GM12878 (cell line): ENCODE results near the gene SPTBN1. TPM values are rescaled to one million over a fixed set of nuclear protein-coding genes. Genes with fewer than 3 reads are reported as not detected.

Source experiments
- ATAC-seq: fragments of 200-7000 bp; cut with Tn5 transposase; 3 replicates; pipeline ENCODE4 v1.9.1; 2020; ENCODE audit warnings: mild to moderate bottlenecking, moderate library complexity
- BruUV-seq: library from RNA; stranded (reverse); fragments of 400-500 nt; replicated peaks from 2 replicates; lab custom pipeline; 2021; lab: Mats Ljungman, UMichigan
- CTCF ChIA-PET: fragments of 300-600 bp; sonication (Branson Sonifier 250); formaldehyde crosslinking; extraction: SDS; loops from one replicate; lab custom pipeline; 2021; ENCODE audit warnings: inconsistent platforms; lab: Yijun Ruan, JAX
- POLR2A ChIA-PET: fragments of 350-600 bp; formaldehyde crosslinking; extraction: SDS; loops from one replicate; lab custom pipeline; 2021; ENCODE audit warnings: inconsistent platforms; lab: Charles Lee
- RAD21 ChIA-PET: fragments of 300-600 bp; sonication (Branson Sonifier 250); formaldehyde crosslinking; loops from one replicate; lab custom pipeline; 2023; ENCODE audit warnings: antibody characterized with exemption; ENCODE audit not compliant: unreplicated experiment; lab: Charles Lee
- SMC1A ChIA-PET: fragments of 300-600 bp; sonication (Branson Sonifier 250); formaldehyde crosslinking; loops from one replicate; lab custom pipeline; 2023; ENCODE audit not compliant: unreplicated experiment, uncharacterized antibody; lab: Charles Lee
- DNase-seq: peaks from one replicate; pipeline ENCODE4 v3.0.0-alpha.2; 2011; ENCODE audit warnings: low read depth, low spot score
- FAIRE-seq: peaks from 3 replicates; lab custom pipeline; 2011; peaks lifted over from hg19 to GRCh38; lab: Jason Lieb, UNC
- H2AFZ ChIP-seq: 2 replicates; pipeline ENCODE4 v1.6.0; 2011; ENCODE audit warnings: low read depth, low read length, control low read depth; ENCODE audit not compliant: control insufficient read depth
- H3K27ac ChIP-seq: 2 replicates; pipeline ENCODE4 v1.5.1; 2011; ENCODE audit warnings: control low read depth; ENCODE audit not compliant: control insufficient read depth, insufficient read depth
- H3K27me3 ChIP-seq, 2 experiments: replicated peaks in 1 of 2; 2 replicates each; pipeline versions ENCODE4 v1.6.0 to v1.6.1; 2011; ENCODE audit warnings: low read length in 1 of 2; ENCODE audit not compliant: control insufficient read depth in 2 of 2, insufficient read depth in 2 of 2
- H3K36me3 ChIP-seq, 2 experiments: 2 replicates each; pipeline ENCODE4 v1.5.1; 2011; ENCODE audit warnings: low read length in 1 of 2; ENCODE audit not compliant: control insufficient read depth in 2 of 2, insufficient read depth in 2 of 2
- H3K4me1 ChIP-seq: 2 replicates; pipeline ENCODE4 v1.6.1; 2011; ENCODE audit warnings: mild to moderate bottlenecking, low read length, moderate library complexity, mixed read lengths; ENCODE audit not compliant: control insufficient read depth, insufficient read depth
- H3K4me2 ChIP-seq: 2 replicates; pipeline ENCODE4 v1.6.0; 2011; ENCODE audit warnings: control low read depth; ENCODE audit not compliant: control insufficient read depth, insufficient read depth
- H3K4me3 ChIP-seq: fragments of 200-600 bp; sonication (generic); 2 replicates; pipeline ENCODE4 v1.5.1; 2016
- H3K79me2 ChIP-seq: 2 replicates; pipeline ENCODE4 v1.6.0; 2011; ENCODE audit warnings: low read length; ENCODE audit not compliant: control insufficient read depth, insufficient read depth
- H3K9ac ChIP-seq: 2 replicates; pipeline ENCODE4 v1.8.0; 2011; ENCODE audit warnings: low read length, control low read depth, mixed read lengths; ENCODE audit not compliant: control insufficient read depth, insufficient read depth
- H3K9me3 ChIP-seq: replicated peaks from 3 replicates; pipeline ENCODE4 v1.5.1; 2011; ENCODE audit warnings: mild to moderate bottlenecking, low read length; ENCODE audit not compliant: control insufficient read depth, insufficient read depth
- H4K20me1 ChIP-seq: 2 replicates; pipeline ENCODE4 v1.6.0; 2011; ENCODE audit not compliant: control insufficient read depth, insufficient read depth
- CBFB ChIP-seq: IDR thresholded peaks from 2 replicates; pipeline ENCODE4 v1.6.1; 2016; ENCODE audit warnings: antibody characterized with exemption, low read depth
- CBX3 ChIP-seq: fragments of 200-600 bp; sonication (generic); IDR thresholded peaks from 2 replicates; pipeline ENCODE4 v1.6.1; 2016; ENCODE audit warnings: low read depth, borderline replicate concordance
- GABPA ChIP-seq: IDR thresholded peaks from 2 replicates; pipeline ENCODE4 v1.6.1; 2014; ENCODE audit warnings: antibody characterized with exemption, low read depth, mild to moderate bottlenecking, inconsistent platforms
- IKZF2 ChIP-seq, 2 experiments: fragments of 450-650 bp; IDR thresholded peaks; 2 replicates each; pipeline ENCODE4 v1.6.1; 2017; ENCODE audit warnings: mild to moderate bottlenecking in 2 of 2, moderate library complexity in 2 of 2
- IRF3 ChIP-seq: fragments of 450-650 bp; IDR thresholded peaks from 2 replicates; pipeline ENCODE4 v1.6.1; 2014; ENCODE audit warnings: mild to moderate bottlenecking
- SREBF1 ChIP-seq: IDR thresholded peaks from 2 replicates; pipeline ENCODE4 v1.6.1; 2012; ENCODE audit warnings: mild to moderate bottlenecking, low read length
- ZBTB40 ChIP-seq: fragments of 450-650 bp; IDR thresholded peaks from 2 replicates; pipeline ENCODE4 v1.6.1; 2016; ENCODE audit warnings: mild to moderate bottlenecking, moderate library complexity, borderline replicate concordance
- WGBS: methylation state at CpG from one replicate; pipeline ENCODE4 v1.1.6; 2016; ENCODE audit warnings: low lambda C conversion rate; ENCODE audit not compliant: insufficient replicate concordance, insufficient coverage; ENCODE audit errors: missing lambda C conversion rate; 5-methylcytosine and 5-hydroxymethylcytosine counted together
- in situ Hi-C: fragments of 300-500 bp; cut with MboI; formaldehyde crosslinking; loops from 9 replicates; pipeline ENCODE4 v1.14.3; 2018; ENCODE audit warnings: mixed read lengths
- intact Hi-C: fragments of 100-400 bp; cut with micrococcal nuclease; formaldehyde crosslinking; loops from one replicate; pipeline ENCODE4 v1.14.2; 2022; ENCODE audit not compliant: unreplicated experiment
- polyA plus RNA-seq, 11 experiments: library from polyadenylated mRNA; depleted of rRNA in 4 of 11; unstranded in 6 of 11; stranded (reverse) in 5 of 11; fragments of >200 nt; fragmentation: Nextera tagmentation in 4 of 11; fragmentation: Illumina TruSeq in 1 of 11; extraction: Ambion mirVana in 4 of 11; extraction: Trizol in 1 of 11; gene quantifications; 1 replicate in 1 of 11; 2 replicates in 10 of 11; pipeline versions ENCODE4 v1.2.1 to v1.2.3, GENCODE V29; 2011 to 2016; ENCODE audit warnings: inconsistent platforms in 2 of 11, missing spikeins in 2 of 11, low read depth in 1 of 11
- total RNA-seq, 4 experiments: library from RNA; depleted of rRNA in 3 of 4; stranded (reverse); fragments of >200 nt in 3 of 4; fragmentation: Illumina TruSeq in 1 of 4; extraction: Trizol in 1 of 4; gene quantifications; 2 replicates each; pipeline versions ENCODE4 v1.2.1 to v1.2.3, GENCODE V29; 2013 to 2021

The SPTBN1 gene
- total and polyA plus RNA-seq, 10 of the 15 experiments (the other 5 are each of a cell fraction or from before 2014, with no cell fraction given), result 20.6 to 154 (median 76.7) TPM

GRCh38 chr2:54644236-54644635 lies 188.1 kb downstream of the SPTBN1 start:
- Histone ChIP-seq H2AFZ (no peak overlapping the region), H3K4me2 (no peak overlapping the region), H3K36me3 (peaks cover 47 to 71% of the 10 kb centered on the region in 2 experiments), H3K9me3 (no peaks in the 10 kb centered on the region), H3K27ac (no peak overlapping the region), H3K4me1 (no peaks in the 10 kb centered on the region), H3K79me2 (peaks cover 3% of the 10 kb centered on the region), H3K27me3 (no peaks in the 10 kb centered on the region), H4K20me1 (no peaks in the 10 kb centered on the region), H3K4me3 (no peak overlapping the region), H3K9ac (no peak overlapping the region)
- intact Hi-C loops, result no loop called here
- 91% methylated on average over 4 of the region's 4 CpGs for WGBS
- DNase-seq, result no peak
- no TSS peak for BruUV-seq
- TF ChIP-seq CBFB (no peak), IKZF2 (IDR thresholded peaks at IDR 0.05) (no peak), SREBF1 (no peak), ZBTB40 (no peak), CBX3 (no peak), GABPA (no peak), IRF3 (no peak)
- CTCF ChIA-PET, result no interaction called here
- POLR2A ChIA-PET, result no interaction called here
- no peak for FAIRE-seq
- SMC1A ChIA-PET, result interaction anchor here (1.0 to 1.5 kb wide), 3 partner anchors 21 to 90 kb away, joined by 3 to 5 read pairs (median 3); no protein-coding TSS in a partner anchor
- ATAC-seq, result no peak
- RAD21 ChIA-PET, result no interaction called here
- in situ Hi-C loops, result no loop called here
